Retina (tissue), 1 donor: ENCODE results near the gene LCNL1.

Experiments
- DNase-seq: peaks from one replicate; pipeline ENCODE4 v3.0.0-alpha.2; 2016

LCNL1 gene

DNA sequence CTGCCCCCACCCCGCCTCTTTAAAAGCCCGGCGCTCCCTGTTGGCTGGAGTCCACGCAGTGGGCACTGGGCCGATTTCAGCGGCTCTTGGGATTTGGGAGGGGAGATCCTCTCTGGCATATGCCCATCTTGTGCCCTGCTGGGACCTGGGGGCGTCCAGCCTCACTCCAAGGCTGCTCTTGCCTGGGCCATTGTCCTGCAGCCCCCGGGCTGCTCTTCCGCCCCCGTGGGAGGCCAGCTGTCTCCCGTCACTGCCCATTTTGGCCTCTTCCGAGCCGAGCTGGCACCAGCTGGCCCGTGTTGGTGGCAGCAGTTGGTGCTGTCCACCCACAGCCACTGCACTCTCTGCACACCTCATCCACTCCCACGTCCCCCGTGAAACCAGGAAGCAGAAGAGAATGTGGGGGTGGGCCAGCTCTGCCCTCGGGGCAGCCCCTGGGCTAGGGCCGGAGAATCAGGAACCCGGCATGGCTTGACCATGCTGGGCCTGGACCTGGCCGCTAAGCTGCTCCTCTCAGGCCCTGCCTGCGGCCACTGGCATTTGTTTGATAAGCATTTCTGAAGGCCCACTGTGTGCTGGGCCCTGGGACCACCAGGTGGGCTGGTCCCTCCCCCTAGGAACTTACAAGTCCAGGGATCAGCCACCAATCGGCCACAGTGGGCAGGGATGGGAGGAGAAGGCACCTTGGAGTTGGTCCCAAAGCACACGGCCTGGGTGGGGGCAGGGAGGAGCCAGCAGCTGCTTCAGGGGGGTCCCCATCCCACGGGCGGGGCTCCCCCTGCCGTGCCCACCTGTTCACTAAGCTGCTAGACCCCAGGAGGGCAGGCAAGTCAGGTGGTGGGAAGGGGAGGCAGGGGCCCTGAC is 35.5 kb upstream of the LCNL1 start:
- no peak for DNase-seq

DNA sequence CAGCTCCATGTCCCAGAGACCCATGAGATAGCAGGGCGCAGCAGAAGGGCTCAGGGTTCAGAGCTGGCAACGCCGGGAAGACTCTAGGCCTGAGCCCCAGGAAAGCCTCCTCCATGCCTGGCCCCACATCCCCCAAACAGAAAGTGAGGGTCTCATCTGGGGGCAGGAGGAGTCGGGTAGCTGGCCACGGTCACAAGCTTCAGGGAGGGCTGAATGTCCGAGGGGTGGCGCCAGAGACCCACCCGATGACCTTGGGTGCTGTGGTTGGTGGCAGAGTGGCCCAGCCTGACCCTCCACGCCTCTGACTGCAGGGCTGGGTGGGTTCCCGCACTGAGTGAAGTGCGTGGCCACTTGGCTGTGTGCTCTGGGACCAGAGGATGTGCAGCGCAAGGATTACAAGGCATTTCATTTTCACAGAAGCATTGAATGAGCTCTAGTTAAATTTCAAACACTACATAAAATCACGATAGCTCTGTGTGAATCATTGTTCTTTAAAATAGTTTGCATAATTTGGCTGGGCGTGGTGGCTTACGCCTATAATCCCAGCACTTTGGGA is 34.8 kb upstream of the LCNL1 start:
- DNase-seq = peak; percentile 71

DNA sequence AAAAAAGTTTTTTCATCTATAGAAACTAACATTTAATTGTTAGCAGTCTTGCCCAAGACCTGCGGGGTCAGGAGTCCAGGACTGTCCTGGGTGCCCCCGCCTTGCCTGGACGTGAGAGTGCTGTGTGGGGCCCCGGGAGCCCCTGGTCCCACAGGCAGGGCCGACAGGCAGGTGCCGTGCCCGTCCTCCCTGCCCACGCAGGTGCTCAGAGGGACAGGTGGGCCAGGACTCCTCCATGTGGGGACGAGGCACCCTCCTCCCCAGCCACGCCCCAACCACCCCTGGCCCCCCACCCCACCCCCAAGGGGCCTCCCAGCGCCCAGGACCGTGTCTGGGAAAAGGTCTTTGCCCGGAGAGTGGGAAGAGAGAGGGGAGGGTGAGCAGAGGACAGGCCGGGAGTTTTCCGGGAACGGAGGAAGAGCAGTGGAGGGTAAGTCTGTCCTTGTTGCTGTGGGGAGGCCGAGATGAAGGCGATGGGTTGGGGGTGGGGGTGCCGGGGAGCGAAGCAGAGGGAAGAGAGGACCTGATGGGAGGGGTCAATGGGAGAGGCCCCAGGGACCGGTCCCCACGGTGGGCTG is 33.5 kb upstream of the LCNL1 start:
- DNase-seq = no peak

GRCh38 chr9:136949817-136950655 is 32.8 kb upstream of the LCNL1 start:
- DNase-seq = peak; percentile 96

- no peak for DNase-seq
Observed at GRCh38 chr9:136950656-136951276, 32.0 kb upstream of the LCNL1 start.

DNA sequence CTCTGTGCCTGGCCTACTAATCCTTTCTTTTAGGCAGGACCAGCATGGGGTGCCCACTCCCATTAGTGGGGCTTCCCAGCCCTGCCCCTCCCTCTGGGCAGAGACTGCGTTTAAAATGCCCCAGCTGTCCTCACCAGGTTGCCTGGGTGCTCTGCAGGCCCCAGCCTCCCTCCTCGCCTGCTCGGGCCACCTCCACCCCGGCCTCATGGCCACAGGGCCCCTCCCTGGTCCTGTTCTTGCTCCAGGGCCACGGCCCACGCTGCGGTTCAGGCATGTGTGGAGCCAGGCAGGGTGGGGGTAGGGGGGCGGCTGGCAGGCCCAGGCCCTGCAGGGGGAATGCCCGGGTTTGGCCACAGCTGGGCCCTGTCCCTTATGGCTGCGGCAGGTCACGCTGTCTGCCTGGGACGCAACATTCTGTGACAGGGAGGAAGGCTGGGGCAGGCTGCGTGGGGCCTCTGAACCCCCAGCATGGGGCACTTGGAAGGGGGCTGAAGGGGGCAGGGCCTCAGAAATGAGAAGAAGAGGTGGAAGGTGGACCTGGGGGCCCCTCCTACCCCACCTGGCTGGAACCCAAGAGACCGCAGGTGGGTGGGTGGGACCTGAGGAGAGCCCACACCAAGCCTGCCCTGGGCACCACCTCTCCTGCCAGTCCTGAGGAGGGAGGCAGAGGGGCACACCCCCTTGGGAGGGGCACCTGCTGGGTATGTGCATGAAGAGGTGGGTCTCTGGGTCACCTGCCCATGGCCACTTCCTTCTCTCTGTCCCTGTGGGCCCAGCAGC is 31.1 kb upstream of the LCNL1 start, which contains the start of gene LCN12:
Gene LCN12, plus strand, starts transcription at position 733 of the 780 bp plus-strand sequence. CDS start 55 bp downstream, outside the sequence.
- DNase-seq = no peak

DNA sequence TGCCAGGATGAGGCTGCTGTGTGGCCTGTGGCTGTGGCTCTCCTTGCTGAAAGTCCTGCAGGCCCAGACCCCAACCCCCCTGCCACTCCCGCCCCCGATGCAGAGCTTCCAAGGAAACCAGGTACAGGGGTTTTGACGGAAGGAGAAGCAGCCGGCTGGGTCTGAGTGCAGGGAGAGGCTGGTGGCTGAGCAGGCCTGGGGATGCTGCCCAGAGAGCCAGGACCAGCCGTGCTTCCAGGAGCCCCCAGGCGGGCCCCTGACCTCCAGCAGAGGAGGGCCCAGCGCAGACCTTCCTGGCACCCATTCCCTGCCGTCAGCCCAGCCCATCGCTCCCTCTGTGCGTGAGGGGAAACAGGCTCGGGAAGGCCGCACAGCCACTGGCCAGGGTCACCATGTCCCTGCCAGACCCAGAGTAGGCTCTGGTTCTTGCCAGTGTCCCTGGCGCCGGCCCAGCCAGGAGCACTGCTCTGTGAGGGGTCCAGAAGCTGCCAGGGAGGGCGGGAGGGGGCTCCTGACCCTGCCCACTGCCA is 30.4 kb upstream of the LCNL1 start:
- no peak for DNase-seq

DNA sequence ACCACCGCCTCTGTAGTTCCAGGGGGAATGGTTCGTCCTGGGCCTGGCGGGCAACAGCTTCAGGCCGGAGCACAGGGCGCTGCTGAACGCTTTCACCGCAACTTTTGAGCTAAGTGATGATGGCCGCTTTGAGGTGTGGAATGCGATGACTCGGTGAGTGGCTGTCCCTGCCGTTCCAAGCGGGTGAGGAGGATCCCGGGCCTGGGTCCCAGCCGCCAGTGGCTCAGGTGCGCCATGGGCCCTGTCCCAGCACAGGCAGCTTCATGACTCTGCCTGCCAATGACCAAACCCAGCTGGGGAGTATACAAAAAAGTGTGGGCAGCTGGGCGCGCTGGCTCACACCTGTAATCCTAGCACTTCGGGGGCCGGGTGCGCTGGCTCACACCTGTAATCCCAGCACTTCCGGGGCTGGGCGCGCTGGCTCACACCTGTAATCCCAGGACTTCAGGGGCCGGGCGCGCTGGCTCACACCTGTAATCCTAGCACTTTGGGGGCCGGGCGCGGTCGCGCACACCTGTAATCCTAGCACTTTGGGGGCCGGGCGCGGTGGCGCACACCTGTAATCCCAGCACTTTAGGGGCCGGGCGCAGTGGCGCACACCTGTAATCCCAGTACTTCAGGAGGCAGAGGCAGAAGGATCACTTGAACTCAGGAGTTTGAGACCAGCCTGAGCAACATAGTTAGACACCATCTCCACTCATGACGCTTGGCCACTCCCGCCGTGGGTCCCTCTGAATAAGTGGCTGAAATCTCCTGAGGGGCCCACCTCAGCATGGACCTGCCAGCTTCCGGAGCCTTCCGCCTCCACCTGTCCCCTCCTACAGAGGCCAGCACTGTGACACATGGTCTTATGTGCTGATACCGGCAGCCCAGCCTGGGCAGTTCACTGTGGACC is 29.7 kb upstream of the LCNL1 start:
- no peak for DNase-seq

GRCh38 chr9:136953771-136954269 is 29.0 kb upstream of the LCNL1 start:
- DNase-seq = no peak

DNA sequence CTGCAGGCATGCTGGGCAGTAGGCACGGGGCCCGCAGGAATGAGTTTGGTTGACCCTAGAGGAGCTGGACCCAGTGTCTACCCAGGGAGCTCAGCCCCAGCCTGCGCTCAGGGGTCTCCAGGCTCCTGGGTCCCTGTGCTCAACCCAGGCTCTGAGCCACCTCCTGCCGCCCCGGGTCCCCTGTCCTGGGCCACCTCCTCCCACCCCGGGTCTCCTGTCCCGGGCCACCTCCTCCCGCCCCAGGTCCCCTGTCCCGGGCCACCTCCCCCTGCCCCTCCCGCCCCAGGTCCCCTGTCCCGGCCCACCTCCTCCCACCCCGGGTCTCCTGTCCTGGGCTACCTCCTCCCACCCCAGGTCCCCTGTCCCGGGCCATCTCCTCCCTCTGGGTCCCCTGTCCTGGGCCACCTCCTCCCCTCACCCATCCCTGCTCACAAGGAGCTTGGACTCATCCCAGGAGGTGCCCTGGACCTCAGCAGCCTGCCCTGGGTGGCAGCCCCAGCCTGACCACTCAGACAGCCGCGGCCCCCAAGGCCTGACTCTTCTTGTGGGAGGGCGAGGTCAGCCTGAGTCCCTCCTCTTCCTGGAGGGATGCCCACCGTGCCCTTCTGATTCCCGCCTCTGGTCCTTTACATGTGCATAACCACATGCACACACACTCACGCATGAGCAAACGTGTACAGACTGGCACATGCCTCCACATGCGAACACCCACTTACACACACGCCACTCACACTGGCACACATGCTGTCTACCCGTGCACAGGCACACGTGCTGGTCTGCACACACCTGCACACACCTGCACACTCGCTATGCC is 28.3 kb upstream of the LCNL1 start:
- DNase-seq = no peak

DNA sequence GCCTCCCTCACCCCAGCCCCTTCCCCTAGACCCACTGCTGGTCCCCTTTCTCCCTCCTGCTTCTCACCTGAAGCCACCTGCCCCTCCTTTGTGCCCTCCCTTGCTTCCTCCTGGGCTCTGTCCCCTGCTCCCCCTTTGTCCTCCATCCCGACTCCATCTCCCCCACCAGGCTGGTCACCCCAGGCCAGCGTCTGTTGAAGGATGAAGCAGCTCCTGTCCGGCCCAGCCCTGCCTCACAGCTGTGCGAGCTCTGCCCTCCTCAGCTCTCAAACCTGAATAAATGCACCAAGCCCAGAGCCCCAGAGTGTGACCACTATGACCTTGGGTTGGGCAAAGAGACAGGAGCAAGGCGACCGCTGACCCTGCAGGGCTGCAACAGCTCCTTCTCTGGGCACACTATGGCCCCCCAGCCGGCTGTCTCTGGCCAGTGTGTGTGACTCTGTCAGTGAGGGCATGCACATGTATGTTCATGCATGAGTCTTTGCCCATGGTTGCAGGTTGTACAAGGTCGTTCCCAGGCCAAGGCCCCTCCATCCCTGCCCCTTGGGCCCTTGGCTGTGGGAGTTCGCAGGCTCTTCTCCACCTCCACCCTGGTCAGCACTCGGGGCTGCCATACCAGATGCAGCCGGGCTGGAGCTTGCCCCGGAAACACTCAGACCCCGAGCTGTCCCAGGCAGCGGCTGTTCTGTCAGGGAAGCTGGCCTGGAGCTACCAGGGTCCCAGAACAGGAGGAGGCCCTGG is 27.4 kb upstream of the LCNL1 start:
- DNase-seq = no peak

DNA sequence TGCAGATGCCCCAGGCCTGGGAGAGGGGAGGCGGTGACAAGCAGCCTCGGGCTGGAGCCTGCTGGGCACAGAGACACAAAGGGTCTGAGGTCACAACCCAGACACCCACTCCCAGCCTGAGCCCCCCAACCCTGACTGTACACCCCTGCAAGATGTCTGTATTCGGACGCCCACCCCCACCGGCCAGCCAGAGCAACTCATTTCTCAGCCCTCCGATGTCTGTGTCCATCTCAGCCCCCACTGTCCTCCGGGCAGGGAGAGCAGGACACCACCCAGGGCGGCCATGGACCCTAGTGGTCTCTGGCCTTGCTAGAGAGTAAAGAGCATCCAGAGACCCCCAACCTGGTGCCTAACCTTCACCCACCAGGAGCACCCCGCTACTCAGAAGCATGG is 26.9 kb upstream of the LCNL1 start:
- DNase-seq = no peak

DNA sequence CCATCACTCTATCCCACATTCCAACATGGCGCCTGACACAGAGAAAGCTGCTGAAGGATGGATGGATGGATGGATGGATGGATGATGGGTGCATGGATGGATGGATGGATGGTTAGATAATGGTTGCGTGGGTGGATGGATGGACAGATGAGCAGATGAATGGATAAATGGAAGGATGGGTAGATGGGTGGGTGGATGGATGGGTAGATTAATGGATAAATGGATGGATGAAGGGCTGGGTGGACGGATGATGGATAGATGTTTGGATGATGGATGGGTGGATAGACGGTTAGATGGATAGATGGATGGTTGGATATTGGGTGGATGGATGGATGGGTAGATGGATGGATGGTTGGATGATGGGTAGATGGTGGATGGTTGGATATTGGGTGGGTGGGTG is 26.2 kb upstream of the LCNL1 start:
- DNase-seq = no peak

DNA sequence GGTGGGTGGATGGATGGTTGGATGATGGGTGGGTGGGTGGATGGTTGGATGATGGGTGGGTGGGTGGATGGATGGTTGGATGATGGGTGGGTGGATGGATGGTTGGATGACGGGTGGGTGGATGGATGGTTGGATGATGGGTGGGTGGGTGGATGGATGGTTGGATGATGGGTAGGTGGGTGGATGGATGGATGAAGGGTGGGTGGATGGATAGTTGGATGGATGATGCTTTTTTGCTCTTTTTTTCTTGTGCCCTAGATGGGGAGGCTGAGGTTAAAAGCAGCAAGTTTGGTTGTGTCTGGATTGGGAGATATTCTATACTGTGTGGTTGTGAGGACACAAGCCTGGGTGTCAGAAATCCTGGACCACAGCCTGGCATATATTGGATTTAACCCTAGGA is 25.3 kb upstream of the LCNL1 start:
- DNase-seq = no peak

- no peak for DNase-seq
Observed at GRCh38 chr9:136957901-136958300, 24.9 kb upstream of the LCNL1 start.

DNA sequence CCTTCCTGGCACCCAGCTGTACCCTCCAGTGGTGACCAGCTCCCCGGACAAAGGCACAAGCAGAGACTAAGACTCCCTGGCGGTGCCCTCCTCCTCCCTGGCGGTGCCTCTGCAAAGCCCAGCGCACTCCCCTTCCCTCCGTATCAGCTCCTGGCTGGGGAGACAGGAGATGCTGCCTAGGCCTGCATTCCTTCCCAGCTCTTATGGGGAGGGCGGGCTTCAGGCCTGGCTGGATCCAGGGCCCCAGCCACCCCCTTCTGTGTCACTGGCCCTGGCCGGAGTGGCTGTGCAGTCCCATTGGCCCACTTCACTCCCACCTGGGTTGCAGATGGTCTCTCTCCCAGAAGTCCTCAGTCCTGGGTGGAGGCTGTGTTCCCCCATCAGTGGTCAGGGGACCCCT is 24.3 kb upstream of the LCNL1 start:
- no peak for DNase-seq

DNA sequence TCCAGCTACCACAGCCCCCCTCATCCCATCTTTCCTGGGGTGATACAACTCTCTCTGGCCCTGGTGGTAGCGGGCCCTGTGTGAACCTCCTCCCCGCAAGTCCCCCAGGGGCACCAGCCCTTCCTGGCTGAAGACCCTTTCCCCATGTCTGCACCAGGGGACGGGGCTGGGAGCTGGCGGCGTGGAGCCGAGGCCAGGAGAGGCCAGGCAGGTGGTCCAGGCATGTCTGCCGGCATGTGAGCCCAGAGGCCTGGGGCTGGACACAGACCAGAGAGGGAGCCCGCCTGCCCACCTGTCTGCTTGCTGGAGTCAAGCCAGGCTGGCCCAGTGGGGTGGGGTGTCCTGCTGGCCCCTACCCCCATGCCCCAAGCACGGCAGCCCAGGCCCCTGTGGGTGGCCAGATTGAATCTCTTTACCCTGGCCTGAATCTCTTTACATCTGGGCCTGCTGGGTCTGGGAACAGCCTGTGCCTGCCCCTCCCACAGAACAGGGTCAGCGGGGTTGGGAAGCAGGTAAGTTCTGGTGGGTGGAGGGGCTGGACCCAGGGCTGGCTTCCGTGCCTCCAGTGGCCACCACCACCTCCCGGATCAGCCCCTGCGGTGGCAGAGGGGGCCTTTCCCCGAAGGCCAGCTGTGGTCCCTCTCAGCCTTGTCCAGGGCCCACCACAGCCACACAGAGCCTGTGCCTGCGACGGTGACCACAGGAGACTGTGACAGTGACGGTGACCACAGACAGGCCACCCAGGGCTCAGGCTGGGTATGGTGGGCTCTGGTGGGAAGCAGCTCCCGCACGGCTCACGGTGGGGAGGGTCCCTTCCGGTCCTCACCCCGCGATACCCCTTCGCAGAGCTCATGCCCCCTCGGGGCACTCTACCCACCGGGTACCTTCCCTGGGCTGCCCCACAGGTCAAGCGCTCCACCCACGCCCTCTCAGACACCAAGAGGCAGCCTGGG is 23.6 kb upstream of the LCNL1 start:
- no peak for DNase-seq
